ENCODE results near the gene MAPK10.
"Not testable (repeated sequence)": the region's sequence is repeated elsewhere in the genome, so short reads cannot be mapped to it uniquely, and the experiment has no call there.

The MAPK10 gene

DNA sequence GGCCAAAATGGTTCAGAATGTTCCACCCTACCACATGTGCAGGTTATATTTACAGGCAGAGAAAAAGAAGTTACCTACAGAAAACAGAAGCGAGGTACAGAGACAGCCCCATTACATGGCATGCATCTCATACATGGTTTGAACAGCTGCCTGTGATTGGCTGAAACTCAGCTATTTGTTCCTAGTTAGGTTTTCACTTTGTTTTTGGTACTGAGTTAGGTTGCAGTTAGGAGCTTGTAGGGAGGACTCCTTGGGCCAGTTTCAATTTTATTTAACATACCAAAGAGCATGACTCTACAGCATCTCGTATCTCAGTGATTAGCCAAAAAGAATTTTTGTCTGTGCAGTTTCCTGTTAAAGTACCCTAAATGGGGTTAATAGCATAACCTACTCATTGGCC is 392.0 kb downstream of the MAPK10 start:
- no peak for DNase-seq (ENCODE audit: low read depth)

DNA sequence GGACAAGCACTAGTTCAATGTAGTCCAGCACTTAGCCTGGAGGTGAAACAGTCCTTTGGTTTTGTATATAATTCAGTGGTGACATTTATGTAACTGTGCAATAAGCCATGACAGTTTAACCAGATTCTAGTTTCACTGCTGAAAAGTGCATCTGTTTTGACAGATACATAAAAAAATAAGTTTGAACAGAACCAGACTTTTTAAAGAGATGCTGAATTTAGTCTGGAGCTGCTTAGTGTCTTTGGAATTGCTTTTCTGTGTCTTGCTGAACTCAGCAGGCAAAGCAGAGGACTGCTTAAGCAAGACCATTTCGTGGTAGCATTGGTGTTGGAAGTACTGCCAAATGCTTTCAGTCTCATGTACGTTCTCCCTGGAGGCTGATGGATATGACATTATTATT is 393.5 kb downstream of the MAPK10 start:
- DNase-seq (ENCODE audit: low read depth): no peak

DNA sequence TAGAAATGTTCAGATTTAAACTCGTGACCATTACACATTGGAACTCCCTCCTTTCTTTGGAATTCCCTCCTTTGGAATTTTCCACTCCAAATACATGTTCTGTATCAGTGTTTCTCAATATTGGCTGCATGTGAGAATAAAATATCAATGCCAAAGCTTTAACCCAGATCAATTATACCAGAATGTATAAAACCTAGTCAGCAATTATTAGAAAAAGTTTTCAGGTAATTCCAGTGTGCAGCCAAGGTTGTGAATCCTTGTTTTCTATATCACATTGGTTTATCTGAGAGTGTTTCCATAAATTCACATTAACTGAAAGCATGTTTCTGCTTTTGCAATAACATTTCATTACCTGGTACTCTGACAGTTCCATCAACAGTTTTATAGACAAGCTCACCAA is 394.3 kb downstream of the MAPK10 start:
- DNase-seq (ENCODE audit: low read depth): no peak

DNA sequence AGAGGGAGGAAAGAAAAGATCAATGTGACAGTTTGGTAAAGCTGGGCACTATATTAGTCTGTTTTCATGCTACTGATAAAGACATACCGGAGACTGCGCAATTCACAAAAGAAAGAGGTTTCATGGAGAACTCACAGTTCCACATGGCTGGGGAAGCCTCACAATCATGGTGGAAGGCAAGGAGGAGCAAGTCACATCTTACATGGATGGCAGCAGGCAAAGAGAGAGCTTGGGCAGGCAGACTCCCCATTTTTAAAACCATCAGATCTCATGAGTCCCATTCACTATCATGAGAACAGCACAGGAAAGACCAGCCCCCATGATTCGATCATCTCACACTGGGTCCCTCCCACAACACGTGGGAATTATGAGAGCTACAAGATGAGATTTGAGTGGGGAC is 394.8 kb downstream of the MAPK10 start:
- not testable (repeated sequence) for DNase-seq (ENCODE audit: low read depth)

DNA sequence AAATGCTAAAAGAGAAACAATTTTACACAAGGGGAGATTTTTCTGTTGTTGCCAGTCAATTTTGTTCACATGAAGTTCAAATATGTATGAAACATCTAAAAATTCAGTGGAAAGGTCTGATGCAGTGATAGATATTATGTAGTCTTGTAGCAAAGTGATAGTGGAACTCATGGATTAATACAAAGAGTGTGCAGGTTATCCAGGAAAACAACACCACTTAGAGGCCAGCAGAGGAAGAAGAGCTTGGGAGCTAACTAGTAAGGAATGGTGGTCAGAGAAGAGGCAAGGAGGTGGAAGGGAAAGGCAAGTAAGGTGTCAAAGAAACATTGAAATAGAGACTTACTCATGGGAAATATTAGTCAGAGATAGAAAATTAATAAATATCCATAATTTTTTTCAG is 395.6 kb downstream of the MAPK10 start:
- DNase-seq (ENCODE audit: low read depth): no peak

DNA sequence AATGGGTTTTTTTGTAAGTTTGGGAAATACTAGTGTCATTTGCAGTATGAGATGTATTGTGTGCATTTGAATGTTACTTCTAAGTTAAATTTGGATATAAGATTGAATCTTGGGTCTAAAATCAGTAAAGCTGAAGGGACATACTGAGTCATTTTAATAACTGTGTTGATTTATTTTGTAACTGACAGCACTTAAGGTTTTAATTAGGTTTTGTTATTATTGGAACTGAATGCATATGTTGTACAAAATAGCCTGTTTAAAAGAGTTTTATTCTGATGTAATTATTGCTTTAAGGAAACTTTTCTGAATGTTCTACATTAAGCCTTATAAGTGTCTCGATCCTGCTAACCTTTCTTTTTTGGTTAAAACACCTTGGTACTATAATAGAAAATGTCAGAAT is 396.6 kb downstream of the MAPK10 start:
- DNase-seq (ENCODE audit: low read depth): no peak

DNA sequence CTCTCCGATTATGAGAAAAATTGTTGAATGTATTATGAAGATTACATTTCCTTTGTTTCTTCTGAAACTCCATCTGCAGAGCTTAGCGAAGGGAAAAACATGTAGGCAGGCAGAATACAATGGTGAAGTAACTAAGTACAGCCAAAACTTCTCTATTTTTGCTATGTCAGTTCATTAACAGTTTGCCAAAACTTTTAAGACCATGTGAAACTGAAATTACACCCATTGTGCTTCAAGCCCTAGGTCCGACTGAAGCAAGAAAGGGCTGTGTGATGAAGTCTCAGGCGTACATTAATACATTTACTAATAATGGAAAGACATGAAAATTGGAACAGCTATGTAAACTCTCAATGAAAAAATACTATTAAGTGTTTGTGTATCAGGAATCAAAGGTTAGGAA is 398.0 kb downstream of the MAPK10 start:
- DNase-seq (ENCODE audit: low read depth): no peak

DNA sequence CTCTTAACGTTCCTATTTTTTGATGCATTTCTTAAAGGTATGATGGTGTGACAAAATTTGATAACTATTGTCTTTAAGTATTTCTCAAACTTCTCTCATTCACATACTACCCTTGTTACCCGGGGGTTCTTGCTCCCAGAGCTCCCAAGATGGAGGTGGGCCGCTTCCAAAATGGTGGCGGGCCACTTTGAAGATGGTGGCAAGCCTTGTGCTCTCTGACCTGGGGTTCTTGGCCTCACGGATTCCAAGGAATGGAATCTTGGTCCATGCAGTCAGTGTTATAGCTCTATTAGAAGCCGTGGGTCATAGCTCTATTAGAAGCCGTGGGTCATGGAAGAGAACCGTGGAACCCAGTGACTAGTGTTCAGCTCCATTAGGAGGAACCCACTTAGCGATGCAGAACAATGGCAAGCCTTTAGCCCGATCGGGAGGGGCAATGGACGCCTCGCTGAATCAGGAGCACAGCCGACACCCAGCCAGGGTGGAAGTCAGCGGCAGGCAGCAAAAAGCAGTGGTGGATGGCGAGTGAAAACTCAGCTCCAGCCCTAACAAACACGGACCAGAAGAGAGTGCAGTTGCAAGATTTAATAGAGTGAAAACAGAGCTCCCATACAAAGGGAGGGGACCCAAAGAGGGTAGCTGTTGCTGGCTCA is 403.4 kb downstream of the MAPK10 start:
- no peak for DNase-seq (ENCODE audit: low read depth)

DNA sequence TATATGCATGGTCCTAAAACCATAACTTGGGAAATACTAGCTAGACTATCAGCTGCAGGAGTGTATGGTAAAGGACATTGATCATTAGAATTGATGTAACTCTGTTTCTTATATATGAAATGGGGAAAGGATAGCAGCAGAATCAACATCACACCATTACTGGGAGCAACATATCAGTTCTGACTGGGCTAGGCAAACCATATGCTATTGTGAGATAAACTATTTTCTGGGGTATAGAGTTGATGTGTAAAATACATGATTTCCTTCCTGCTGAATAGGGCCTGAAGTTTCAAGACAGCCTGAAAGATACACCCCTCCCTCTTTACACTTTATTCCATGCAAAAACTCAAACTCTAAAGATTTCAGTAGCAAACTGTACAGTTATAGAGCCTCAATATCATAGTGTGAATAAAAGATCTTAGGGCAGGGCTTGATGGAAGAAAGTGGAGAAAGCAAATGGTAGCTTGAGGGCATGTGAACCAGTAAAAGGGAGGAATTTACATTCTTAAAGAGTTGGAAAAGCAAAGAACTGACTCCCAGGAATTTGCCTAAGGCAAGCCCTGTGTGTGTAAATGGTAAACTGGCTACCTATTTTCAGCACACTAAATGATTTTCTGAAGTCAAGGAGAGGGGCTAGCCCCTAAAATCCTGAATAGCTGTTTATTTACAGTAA is 404.1 kb downstream of the MAPK10 start:
- no peak for DNase-seq (ENCODE audit: low read depth)

DNA sequence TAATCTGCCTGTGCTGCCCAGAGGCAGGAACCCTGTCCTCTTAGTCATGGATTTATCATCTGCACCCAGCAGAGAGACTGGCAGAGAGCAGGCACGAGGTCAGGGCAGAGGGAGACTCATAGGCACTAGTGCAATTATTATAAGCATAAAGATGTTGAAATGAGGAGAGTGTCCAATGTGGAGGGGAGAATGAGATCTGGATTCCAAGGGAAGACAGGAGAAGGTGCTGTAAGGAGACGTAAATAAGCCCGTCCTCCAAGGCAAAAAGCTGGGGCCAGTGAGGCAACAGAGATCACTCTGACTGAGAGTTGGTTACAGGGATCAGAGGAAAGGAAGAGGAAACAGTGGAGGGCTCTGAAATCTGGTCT is 406.2 kb downstream of the MAPK10 start:
- no peak for DNase-seq (ENCODE audit: low read depth)

DNA sequence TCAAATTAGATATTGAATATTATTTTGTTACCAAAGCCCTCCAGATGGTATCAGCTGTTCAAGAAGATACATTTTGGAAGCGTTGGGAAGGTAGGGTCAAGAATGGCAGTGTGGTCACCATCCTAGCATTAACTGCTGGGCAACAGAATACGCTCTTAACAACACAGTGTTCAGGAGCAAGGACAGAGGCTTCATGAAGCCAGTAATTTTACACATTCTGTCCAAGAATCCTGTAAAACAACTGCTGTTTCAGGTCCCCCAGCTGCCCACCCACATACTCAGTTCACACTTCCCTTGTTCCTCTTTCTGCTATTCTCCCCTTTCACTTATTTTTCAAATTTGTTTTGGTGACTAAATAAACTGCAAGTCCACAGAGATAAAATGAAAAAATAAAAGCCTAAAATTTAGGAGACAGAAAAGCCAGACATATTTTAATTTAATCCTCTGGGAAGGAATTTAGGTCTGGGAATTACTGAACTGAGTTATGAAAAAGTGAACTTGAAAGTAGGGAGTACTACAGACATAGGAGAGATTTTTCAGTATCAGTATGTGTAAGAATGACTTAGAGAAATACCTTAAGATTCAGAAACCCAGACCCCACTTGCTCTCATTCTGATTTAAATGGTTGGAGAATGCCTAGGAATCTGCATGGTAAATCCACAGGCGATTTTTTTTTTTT is 406.7 kb downstream of the MAPK10 start:
- DNase-seq (ENCODE audit: low read depth): no peak

DNA sequence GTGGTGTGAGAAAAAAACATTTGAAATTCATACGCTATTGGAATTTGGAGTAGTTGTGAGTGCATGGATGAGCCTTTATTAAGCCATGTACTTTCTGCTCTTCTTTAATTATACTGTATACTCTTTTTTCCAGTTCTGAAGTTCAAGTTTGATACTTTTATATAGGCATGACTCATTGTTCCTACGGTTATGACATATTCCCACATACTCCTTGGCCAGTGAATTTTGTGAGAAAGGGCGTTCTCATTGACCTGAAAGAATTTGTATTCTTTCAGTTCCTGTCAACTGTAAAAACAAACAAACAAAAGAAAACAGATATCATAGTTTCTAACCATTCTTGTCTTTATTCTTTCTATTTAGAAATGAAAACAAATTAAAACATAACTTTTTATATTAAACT is 407.3 kb downstream of the MAPK10 start:
- DNase-seq (ENCODE audit: low read depth): no peak

DNA sequence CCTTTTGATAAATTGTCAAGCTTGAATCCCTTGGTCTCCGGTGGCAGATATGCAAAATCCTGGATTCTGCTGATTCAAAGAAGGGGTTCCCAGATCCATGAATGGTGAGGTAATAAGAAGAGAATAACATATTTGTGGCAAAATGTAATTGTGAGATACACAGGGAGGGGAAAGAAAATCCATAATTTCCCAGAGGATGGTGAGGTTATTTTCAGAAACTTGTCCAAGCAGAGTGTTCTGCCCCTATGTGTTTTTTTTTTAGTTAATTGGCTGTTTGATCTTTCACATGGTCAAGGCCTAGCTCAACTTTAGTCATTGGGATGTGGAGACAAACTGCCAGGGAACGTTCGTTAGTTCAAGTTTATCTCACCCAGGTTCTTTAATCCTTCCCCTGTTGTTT is 408.8 kb downstream of the MAPK10 start:
- DNase-seq (ENCODE audit: low read depth): no peak

DNA sequence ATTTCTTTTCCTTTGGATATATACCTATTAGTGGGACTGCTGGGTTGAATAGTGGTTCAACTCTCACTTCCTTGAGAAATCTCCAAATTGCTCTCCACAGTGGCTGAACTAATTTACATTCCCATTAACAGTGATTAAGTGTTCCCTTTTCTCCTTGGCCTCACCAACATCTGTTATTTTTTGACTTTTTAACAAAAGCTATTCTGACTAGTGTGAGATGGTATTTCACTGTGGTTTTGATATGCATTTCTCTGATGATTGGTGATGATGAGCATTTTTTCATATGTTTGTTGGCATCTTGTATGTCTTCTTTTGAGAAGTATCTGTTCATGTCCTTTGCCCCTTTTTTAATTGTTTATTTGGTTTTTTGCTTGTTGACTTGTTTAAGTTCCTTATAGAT is 413.0 kb downstream of the MAPK10 start:
- no peak for DNase-seq (ENCODE audit: low read depth)

DNA sequence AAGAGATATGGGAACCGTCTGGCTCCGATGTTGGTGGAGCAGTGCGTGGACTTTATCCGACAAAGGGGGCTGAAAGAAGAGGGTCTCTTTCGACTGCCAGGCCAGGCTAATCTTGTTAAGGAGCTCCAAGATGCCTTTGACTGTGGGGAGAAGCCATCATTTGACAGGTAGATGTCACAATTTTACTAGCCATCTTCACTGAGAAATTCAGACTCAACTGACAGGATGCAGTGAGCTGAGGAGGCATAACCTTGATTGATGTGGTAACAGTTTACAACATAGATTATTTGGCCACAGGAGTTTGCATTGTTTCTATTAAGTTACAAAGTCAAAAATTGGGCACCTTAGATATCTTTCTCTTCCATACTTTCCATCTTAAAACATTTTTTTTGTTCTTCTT is 417.7 kb downstream of the MAPK10 start:
- no peak for DNase-seq (ENCODE audit: low read depth)

DNA sequence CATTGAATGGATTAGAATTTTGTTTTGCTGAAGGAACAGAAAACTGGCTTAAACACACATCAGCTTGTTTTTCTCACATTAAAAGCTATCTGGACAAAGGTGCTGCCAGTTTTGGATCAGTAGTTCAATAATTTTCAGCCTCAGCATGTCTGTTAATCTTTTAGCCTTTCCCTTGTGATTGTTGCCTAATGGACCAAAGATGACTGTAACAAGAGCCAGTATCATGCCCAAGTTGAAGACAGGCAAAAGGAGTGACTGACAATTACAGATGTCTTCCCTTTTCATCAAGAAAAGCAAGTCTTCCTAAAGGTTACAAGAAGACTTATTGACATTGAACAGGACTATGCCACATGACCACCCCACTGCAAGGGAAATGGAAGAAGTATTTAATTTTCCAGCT is 419.7 kb downstream of the MAPK10 start:
- DNase-seq (ENCODE audit: low read depth): no peak

Measured in activated T-cell treated with anti-CD3 and anti-CD28 coated beads for 1 hour (primary cell).